Prostate gland (tissue), 2 donors: ENCODE results near the gene LMO2. TPM values are rescaled to one million over a fixed set of nuclear protein-coding genes. Genes with fewer than 3 reads are reported as not detected.

Experiments
- DNase-seq: peaks from one replicate; pipeline ENCODE4 v3.0.0-alpha.2; 2019; ENCODE audit warnings: low spot score
- H3K27ac ChIP-seq, 2 donors: fragments of 200-600 bp; sonication (generic); 2 replicates each; pipeline ENCODE4 v1.5.1; 2017 to 2019
- H3K27me3 ChIP-seq: fragments of 200-600 bp; sonication (generic); replicated peaks from 2 replicates; pipeline ENCODE4 v1.5.1; 2019; ENCODE audit not compliant: insufficient read depth
- H3K36me3 ChIP-seq, 2 donors: fragments of 200-600 bp; sonication (generic); 1 replicate in 1 of 2; 2 replicates in 1 of 2; pipeline versions ENCODE4 v1.5.1 to v1.8.1; 2017 to 2019
- H3K4me1 ChIP-seq: fragments of 200-600 bp; sonication (generic); replicated peaks from 2 replicates; pipeline ENCODE4 v1.5.1; 2019
- H3K4me3 ChIP-seq, 2 donors: fragments of 200-600 bp; sonication (generic); 2 replicates each; pipeline ENCODE4 v1.5.1; 2017 to 2019
- H3K9me3 ChIP-seq: fragments of 200-600 bp; sonication (generic); 2 replicates; pipeline ENCODE4 v1.5.1; 2017
- CTCF ChIP-seq, 4 experiments: fragments of 200-600 bp in 2 of 4; fragments of 450-650 bp in 2 of 4; sonication (generic) in 2 of 4; IDR thresholded peaks; 1 replicate in 3 of 4; 2 replicates in 1 of 4; pipeline ENCODE4 v1.5.1; 2016 to 2019; ENCODE audit warnings: antibody characterized with exemption in 4 of 4, mild to moderate bottlenecking in 2 of 4, moderate library complexity in 2 of 4
- POLR2A ChIP-seq: fragments of 450-650 bp; IDR thresholded peaks from one replicate; pipeline ENCODE4 v1.6.1; 2016; ENCODE audit warnings: antibody characterized with exemption, mild to moderate bottlenecking
- POLR2AphosphoS5 ChIP-seq: sonication (generic); formaldehyde crosslinking; IDR thresholded peaks from one replicate; pipeline ENCODE4 v1.6.1; 2017; ENCODE audit warnings: antibody characterized with exemption
- WGBS: methylation state at CpG from one replicate; pipeline ENCODE4 v1.1.5; 2018; 5-methylcytosine and 5-hydroxymethylcytosine counted together
- intact Hi-C: fragments of 100-400 bp; cut with DNase I; formaldehyde crosslinking; loops from one replicate; pipeline ENCODE4 v1.14.2; 2022
- total RNA-seq, 2 donors: library from RNA; depleted of rRNA; stranded (reverse); fragments of >200 nt; gene quantifications; one replicate each; pipeline ENCODE4 v1.1.0, GENCODE V29; 2016

The LMO2 gene
- total RNA-seq, 2 donors from 2014 or later: 11.4 to 25.0 TPM

- DNase-seq: no peak
- Histone ChIP-seq H3K9me3 (no peaks in the 10 kb centered on the region), H3K4me3 (no peak overlapping the region), H3K4me1 (no peaks in the 10 kb centered on the region), H3K27me3 (no peaks in the 10 kb centered on the region), H3K36me3 (no peaks in the 10 kb centered on the region), H3K27ac (no peak overlapping the region)
- WGBS: 99% methylated on average over 3 of the region's 3 CpGs
- intact Hi-C loops: no loop called here
- TF ChIP-seq POLR2A (no peak), POLR2AphosphoS5 (no peak), CTCF (IDR thresholded peaks at IDR 0.05) (no peak)
These were observed 2.0 kb downstream of the LMO2 start for GRCh38 chr11:33889821-33890378.

GRCh38 chr11:33889296-33889695 is 2.6 kb downstream of the LMO2 start:
- intact Hi-C loops: no loop called here
- DNase-seq: no peak
- H3K4me3 ChIP-seq: no peak overlapping the region
- WGBS: 86% methylated on average over 6 of the region's 6 CpGs
- no peaks in the 10 kb centered on the region for H3K4me1 ChIP-seq
- H3K36me3 ChIP-seq: no peaks in the 10 kb centered on the region
- no peak overlapping the region for H3K27ac ChIP-seq
- no peaks in the 10 kb centered on the region for H3K27me3 ChIP-seq
- no peak for TF ChIP-seq POLR2AphosphoS5
- TF ChIP-seq CTCF (IDR thresholded peaks at IDR 0.05): no peak
- TF ChIP-seq POLR2A: no peak
- no peaks in the 10 kb centered on the region for H3K9me3 ChIP-seq

- Histone ChIP-seq H3K27me3 (no peaks in the 10 kb centered on the region), H3K27ac (no peak overlapping the region), H3K4me1 (no peaks in the 10 kb centered on the region), H3K9me3 (no peaks in the 10 kb centered on the region), H3K36me3 (no peaks in the 10 kb centered on the region), H3K4me3 (no peak overlapping the region)
- DNase-seq: no peak
- 95% methylated on average over 5 of the region's 5 CpGs for WGBS
- intact Hi-C loops: no loop called here
- no peak for TF ChIP-seq POLR2A
These were observed 4.0 kb downstream of the LMO2 start for GRCh38 chr11:33887886-33888285.

GRCh38 chr11:33885338-33886005 is 6.4 kb downstream of the LMO2 start:
- no peak overlapping the region for H3K4me3 ChIP-seq
- intact Hi-C loops: no loop called here
- H3K4me1 ChIP-seq: no peaks in the 10 kb centered on the region
- 66% methylated on average over 3 of the region's 3 CpGs for WGBS
- no peaks in the 10 kb centered on the region for H3K36me3 ChIP-seq
- TF ChIP-seq POLR2AphosphoS5 (no peak), POLR2A (no peak), CTCF (IDR thresholded peaks at IDR 0.05) (no peak)
- H3K9me3 ChIP-seq: no peaks in the 10 kb centered on the region
- no peak for DNase-seq
- H3K27me3 ChIP-seq: no peaks in the 10 kb centered on the region
- no peak overlapping the region for H3K27ac ChIP-seq

- intact Hi-C loops: no loop called here
These were observed 7.3 kb downstream of the LMO2 start for GRCh38 chr11:33884601-33885000.

More at GRCh38 chr11:33884601-33885000, 7.3 kb downstream of the LMO2 start:
- Histone ChIP-seq H3K27me3 (no peaks in the 10 kb centered on the region), H3K9me3 (no peaks in the 10 kb centered on the region), H3K36me3 (no peaks in the 10 kb centered on the region), H3K4me3 (no peak overlapping the region), H3K27ac (no peak overlapping the region), H3K4me1 (no peaks in the 10 kb centered on the region)
- TF ChIP-seq POLR2AphosphoS5: no peak
- no peak for TF ChIP-seq CTCF (IDR thresholded peaks at IDR 0.05)
- no peak for TF ChIP-seq POLR2A
- WGBS: 83% methylated on average over 3 of the region's 3 CpGs
- DNase-seq: no peak
